GM12865 (cell line): ENCODE data around the gene ZNF441.

ENCODE experiments used
- DNase-seq: peaks from one replicate; pipeline ENCODE4 v3.0.0; 2010; ENCODE audit warnings: low read depth
- H3K4me3 ChIP-seq: 2 replicates; pipeline ENCODE4 v1.5.1; 2011; ENCODE audit warnings: mild to moderate bottlenecking, low read depth, low read length, control low read depth
- CTCF ChIP-seq: IDR thresholded peaks from 2 replicates; pipeline ENCODE4 v1.5.1; 2011; ENCODE audit warnings: low read length, control low read depth, low read depth, inconsistent platforms; ENCODE audit not compliant: insufficient read depth; ENCODE audit errors: missing control alignments

ZNF441 gene

GRCh38 chr19:11780431-11781020, 13.7 kb downstream of the ZNF441 start:
- no peak for DNase-seq
- H3K4me3 ChIP-seq: no peak overlapping the region
- TF ChIP-seq CTCF: no peak

GRCh38 chr19:11781295-11782057, 14.7 kb downstream of the ZNF441 start:
- TF ChIP-seq CTCF: no peak
- peak; percentile 12 for DNase-seq
- H3K4me3 ChIP-seq: no peak overlapping the region

GRCh38 chr19:11783767-11784166, 17.0 kb downstream of the ZNF441 start:
- DNase-seq: no peak
- TF ChIP-seq CTCF: no peak
- no peak overlapping the region for H3K4me3 ChIP-seq

DNA sequence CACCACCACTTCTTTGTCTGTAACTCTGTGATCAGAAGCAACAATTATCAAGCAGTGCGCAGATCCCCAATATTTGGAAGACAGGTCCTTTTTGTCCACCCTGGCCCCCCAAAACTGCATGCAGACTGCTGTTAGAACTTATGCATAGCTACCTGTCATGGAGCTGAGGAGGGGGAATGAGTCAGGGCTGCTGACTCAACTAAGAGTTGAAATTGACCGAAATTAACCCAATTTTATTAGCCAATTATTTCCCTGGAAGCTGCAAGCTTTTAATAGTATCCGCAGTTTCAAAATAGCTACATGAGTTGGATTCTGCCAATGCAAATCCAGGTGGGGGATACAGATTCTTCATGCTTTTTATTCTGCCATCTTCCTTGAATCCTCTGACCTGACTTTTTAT, 17.6 kb downstream of the ZNF441 start:
- DNase-seq: no peak
- no peak for TF ChIP-seq CTCF
- no peak overlapping the region for H3K4me3 ChIP-seq

- H3K4me3 ChIP-seq: no peak overlapping the region
- DNase-seq: no peak
- no peak for TF ChIP-seq CTCF
Observed at GRCh38 chr19:11787536-11787935, 20.7 kb downstream of the ZNF441 start.

- no peak for DNase-seq
- no peak for TF ChIP-seq CTCF
- no peak overlapping the region for H3K4me3 ChIP-seq
Observed at GRCh38 chr19:11792942-11793341, 26.1 kb downstream of the ZNF441 start.
